GM19025 (cell line): ENCODE measurements around the gene FOXP4.
"Not testable (repeated sequence)": the region's sequence is repeated elsewhere in the genome, so short reads cannot be mapped to it uniquely, and the experiment has no call there.

ENCODE experiments used
- ATAC-seq: cut with Tn5 transposase; IDR thresholded peaks from one replicate; pipeline ENCODE4 v1.9.1; 2021; ENCODE audit warnings: mild to moderate bottlenecking, low read depth, moderate library complexity; ENCODE audit not compliant: unreplicated experiment

Gene FOXP4

GRCh38 chr6:41596807-41597206 is 50.6 kb downstream of the FOXP4 start:
- ATAC-seq: no peak

- no peak for ATAC-seq
Observed at GRCh38 chr6:41597246-41598000, 51.2 kb downstream of the FOXP4 start.

GRCh38 chr6:41598670-41599014 is 52.5 kb downstream of the FOXP4 start:
- ATAC-seq: no peak

- ATAC-seq: no peak
Observed at GRCh38 chr6:41599015-41599851, 53.1 kb downstream of the FOXP4 start.

- no peak for ATAC-seq
Observed at GRCh38 chr6:41599852-41600445, 53.8 kb downstream of the FOXP4 start.

GRCh38 chr6:41600499-41601247 is 54.5 kb downstream of the FOXP4 start:
- no peak for ATAC-seq

- ATAC-seq: no peak
Observed at GRCh38 chr6:41601248-41601549, 55.0 kb downstream of the FOXP4 start.

- no peak for ATAC-seq
Observed at GRCh38 chr6:41602422-41602743, 56.2 kb downstream of the FOXP4 start.

GRCh38 chr6:41602864-41603608 is 56.9 kb downstream of the FOXP4 start:
- no peak for ATAC-seq

- ATAC-seq: no peak
Observed at GRCh38 chr6:41604006-41604405, 57.8 kb downstream of the FOXP4 start.

GRCh38 chr6:41605649-41606048 is 59.5 kb downstream of the FOXP4 start:
- ATAC-seq: no peak

GRCh38 chr6:41607036-41607435 is 60.9 kb downstream of the FOXP4 start:
- no peak for ATAC-seq

GRCh38 chr6:41607736-41608135 is 61.6 kb downstream of the FOXP4 start:
- no peak for ATAC-seq

DNA sequence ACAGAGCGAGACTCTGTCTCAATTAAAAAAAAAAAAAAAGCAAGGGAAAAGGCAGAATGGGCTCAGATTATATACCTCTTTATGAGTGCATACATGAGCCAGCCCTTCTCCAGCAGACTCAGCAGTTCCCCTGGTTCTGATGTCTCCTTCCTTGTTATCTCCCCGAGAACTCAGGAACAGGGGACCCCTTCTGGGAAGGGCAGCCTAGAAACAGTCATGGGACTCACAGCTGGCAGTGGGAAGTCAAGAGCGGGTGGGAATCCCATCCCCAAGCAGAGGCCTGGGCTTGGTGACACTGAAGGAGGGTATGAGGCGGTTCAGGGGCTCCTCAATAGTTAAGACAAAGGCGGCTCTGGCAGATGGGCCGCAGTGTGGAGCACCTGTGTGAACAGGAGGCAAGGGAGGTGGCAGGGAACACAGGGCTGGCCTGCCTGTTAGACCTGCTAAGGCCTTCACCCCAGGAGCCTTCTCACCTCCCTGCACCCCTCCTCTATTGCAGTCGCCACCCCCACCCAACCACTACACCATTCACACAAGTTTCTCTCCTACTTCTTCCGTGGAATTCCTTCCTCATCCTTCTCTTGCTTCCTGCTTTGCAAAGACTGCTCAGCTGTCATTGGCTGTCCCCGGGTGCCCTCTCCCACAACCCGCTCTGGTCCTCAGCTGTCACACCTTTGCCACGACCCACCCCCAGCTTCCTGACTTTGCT is 62.4 kb downstream of the FOXP4 start:
- no peak for ATAC-seq

- ATAC-seq: no peak
Observed at GRCh38 chr6:41614715-41615114, 68.5 kb downstream of the FOXP4 start.

DNA sequence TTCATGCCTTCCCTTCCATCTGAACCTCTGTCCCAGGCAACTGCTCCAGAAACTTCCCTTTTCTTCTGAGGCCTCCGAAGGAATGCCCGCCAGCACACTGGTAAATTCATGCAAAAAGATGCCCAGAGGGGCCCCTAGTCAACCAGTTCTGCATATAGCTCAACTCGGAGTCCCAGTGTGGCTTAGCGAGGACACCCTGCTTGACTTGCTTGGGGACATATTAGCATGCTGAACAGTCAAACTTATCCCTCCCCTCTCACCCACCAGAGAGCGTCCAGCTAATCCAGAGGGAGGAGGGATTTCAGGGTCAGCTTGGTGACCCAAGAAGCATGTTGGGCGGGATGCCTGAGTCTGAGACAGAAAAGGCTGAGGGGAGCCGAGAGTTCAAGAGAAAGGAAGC is 69.1 kb downstream of the FOXP4 start:
- ATAC-seq: no peak

- ATAC-seq: no peak
Observed at GRCh38 chr6:41618598-41618997, 72.4 kb downstream of the FOXP4 start.

- not testable (repeated sequence) for ATAC-seq
Observed at GRCh38 chr6:41619193-41619592, 73.0 kb downstream of the FOXP4 start.

- ATAC-seq: no peak
Observed at GRCh38 chr6:41621367-41621766, 75.2 kb downstream of the FOXP4 start.

DNA sequence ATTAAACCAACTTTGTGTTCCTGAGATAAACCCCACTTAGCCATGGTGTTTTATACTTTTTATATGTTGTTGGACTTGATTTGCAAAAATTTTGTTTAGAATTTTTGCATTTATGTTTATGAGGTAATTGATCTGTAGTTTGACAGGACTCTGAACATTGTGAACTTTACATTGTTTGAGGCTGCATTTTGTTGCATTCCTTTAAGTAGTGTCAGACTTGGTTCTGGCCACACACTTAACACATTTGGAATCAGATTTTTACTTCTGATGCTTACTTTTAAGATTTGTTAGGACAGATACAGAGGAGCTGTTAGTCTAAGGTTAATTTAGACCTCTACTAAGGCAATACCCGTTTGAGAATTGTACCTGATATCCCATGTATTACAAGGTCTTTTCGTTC is 75.6 kb downstream of the FOXP4 start:
- no peak for ATAC-seq
